ENCODE measurements around the gene MAP2K7. TPM values are rescaled to one million over a fixed set of nuclear protein-coding genes. Genes with fewer than 3 reads are reported as not detected.

MAP2K7 gene
- total RNA-seq, 3 donors from 2014 or later, result 13.3 to 17.1 (median 13.8) TPM

- Histone ChIP-seq H3K36me3 (no peaks in the 10 kb centered on the region), H3K9me3 (no peaks in the 10 kb centered on the region), H3K27me3 (no peaks in the 10 kb centered on the region), H3K27ac (no peak overlapping the region), H3K4me1 (no peaks in the 10 kb centered on the region), H3K4me3 (no peak overlapping the region)
- TF ChIP-seq POLR2AphosphoS5 (IDR thresholded peaks at IDR 0.05) (no peak), POLR2A (IDR thresholded peaks at IDR 0.05) (no peak), CTCF (IDR thresholded peaks at IDR 0.05) (no peak)
- DNase-seq (ENCODE audit: low spot score in 2 of 2), result no peak
- intact Hi-C loops (cut with DNase I; ENCODE audit: low total_unique reads), result no loop called here
These were observed 20.6 kb upstream of the MAP2K7 start for GRCh38 chr19:7883105-7883504.

GRCh38 chr19:7883796-7884570, 19.7 kb upstream of the MAP2K7 start:
- peaks cover 0 to 2% of the 10 kb centered on the region in 2 donors for H3K4me1 ChIP-seq
- no peaks in the 10 kb centered on the region for H3K9me3 ChIP-seq
- no peaks in the 10 kb centered on the region for H3K36me3 ChIP-seq
- H3K27ac ChIP-seq, result no peak overlapping the region
- intact Hi-C loops (cut with DNase I; ENCODE audit: low total_unique reads), result no loop called here
- H3K4me3 ChIP-seq, result no peak overlapping the region
- no peak for DNase-seq (ENCODE audit: low spot score in 2 of 2)
- TF ChIP-seq POLR2AphosphoS5 (IDR thresholded peaks at IDR 0.05), result no peak
- no peak for TF ChIP-seq POLR2A (IDR thresholded peaks at IDR 0.05)
- H3K27me3 ChIP-seq, result no peaks in the 10 kb centered on the region

GRCh38 chr19:7885818-7886217, 17.9 kb upstream of the MAP2K7 start:
- H3K36me3 ChIP-seq, result no peaks in the 10 kb centered on the region
- no peak overlapping the region for H3K4me3 ChIP-seq
- intact Hi-C loops (cut with DNase I; ENCODE audit: low total_unique reads), result no loop called here
- peaks cover 0 to 2% of the 10 kb centered on the region in 2 donors for H3K4me1 ChIP-seq
- H3K27me3 ChIP-seq, result no peaks in the 10 kb centered on the region
- DNase-seq (ENCODE audit: low spot score in 2 of 2), result no peak
- TF ChIP-seq POLR2A (IDR thresholded peaks at IDR 0.05) (no peak), CTCF (IDR thresholded peaks at IDR 0.05) (no peak), POLR2AphosphoS5 (IDR thresholded peaks at IDR 0.05) (no peak)
- no peaks in the 10 kb centered on the region for H3K9me3 ChIP-seq
- no peak overlapping the region for H3K27ac ChIP-seq

- TF ChIP-seq POLR2A (IDR thresholded peaks at IDR 0.05) (no peak), POLR2AphosphoS5 (IDR thresholded peaks at IDR 0.05) (no peak), CTCF (IDR thresholded peaks at IDR 0.05) (no peak)
- H3K4me3 ChIP-seq, result peak overlapping the region in 2 of 3 donors; percentile 64 to 79
- no peak overlapping the region for H3K27ac ChIP-seq
- H3K9me3 ChIP-seq, result no peaks in the 10 kb centered on the region
- DNase-seq (ENCODE audit: low spot score in 2 of 2), result no peak
- no peaks in the 10 kb centered on the region for H3K27me3 ChIP-seq
- intact Hi-C loops (cut with DNase I; ENCODE audit: low total_unique reads), result no loop called here
- H3K4me1 ChIP-seq, result peaks cover 0 to 2% of the 10 kb centered on the region in 2 donors
- H3K36me3 ChIP-seq, result no peaks in the 10 kb centered on the region
These were observed 16.1 kb upstream of the MAP2K7 start for GRCh38 chr19:7887408-7888144.

- TF ChIP-seq POLR2AphosphoS5 (IDR thresholded peaks at IDR 0.05) (peak in 1 of 3 donors; percentile 51), POLR2A (IDR thresholded peaks at IDR 0.05) (no peak)
- Histone ChIP-seq H3K27ac (peak within 1 kb of the TSS; percentile 71 to 84), H3K27me3 (no peaks in the 10 kb centered on the region), H3K4me1 (peaks cover 0 to 2% of the 10 kb centered on the region in 2 donors), H3K36me3 (no peaks in the 10 kb centered on the region), H3K4me3 (peak within 1 kb of the TSS; percentile 44 to 79 (median 64)), H3K9me3 (no peaks in the 10 kb centered on the region)
- intact Hi-C loops (cut with DNase I; ENCODE audit: low total_unique reads), result no loop called here
- DNase-seq (ENCODE audit: low spot score in 2 of 2), result peak in 1 of 2 donors; percentile 74
These were observed 15.4 kb upstream of the MAP2K7 start, which contains the start of gene LRRC8E for GRCh38 chr19:7888145-7888825. Gene LRRC8E, plus strand, starts transcription at chr19:7888510. Its CDS starts 7,094 bp downstream, at chr19:7895604.
